ENCODE results near the gene CYLD. TPM values are rescaled to one million over a fixed set of nuclear protein-coding genes. Genes with fewer than 3 reads are reported as not detected.
A peak's percentile ranks its signal among the peaks of the same experiment; 100 is the strongest.

CYLD gene
- 62.8 TPM for polyA plus RNA-seq (2012; ENCODE audit: missing spikeins)

DNA sequence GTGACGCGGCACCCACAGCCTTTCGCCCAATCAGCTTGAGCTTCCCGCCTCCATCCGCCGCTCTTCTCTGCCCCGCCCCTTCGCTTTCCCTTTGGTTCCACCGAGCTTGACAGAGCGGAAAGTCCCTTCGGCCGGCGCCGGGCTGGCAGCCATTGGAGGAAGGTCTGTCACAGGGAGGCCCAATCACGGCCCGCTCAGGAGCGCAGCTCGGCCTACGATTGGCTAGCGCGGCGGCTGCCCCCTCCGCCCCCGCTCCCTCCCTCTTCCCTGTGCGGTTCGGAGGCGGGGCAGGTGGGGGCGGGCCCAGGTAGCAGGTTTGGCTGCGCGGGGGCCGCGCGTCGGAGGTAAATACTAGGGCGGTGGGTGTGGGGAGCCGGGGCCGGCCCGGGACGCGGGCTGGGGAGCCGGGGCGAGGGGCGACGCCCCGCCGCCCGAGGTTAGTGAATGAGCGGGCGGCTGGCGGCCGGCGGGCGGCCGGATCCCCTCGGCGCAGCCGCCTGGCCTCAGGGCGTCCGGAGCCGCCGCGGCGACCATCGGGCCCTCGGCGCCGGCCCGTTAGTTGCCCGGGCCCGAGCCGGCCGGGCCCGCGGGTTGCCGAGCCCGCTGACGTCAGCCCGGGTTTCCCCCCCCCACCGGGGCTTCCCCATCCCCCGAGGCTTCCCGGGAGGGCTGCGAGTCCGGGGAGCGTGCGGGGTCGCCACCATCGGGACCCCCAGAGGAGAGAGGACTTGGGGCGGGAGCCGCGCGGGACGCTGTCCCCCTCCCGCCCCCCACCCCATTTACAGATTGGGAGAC, at the start of gene CYLD:
Gene CYLD (plus strand): TSS at position 306 of the 795 bp plus-strand sequence. CDS start 7,613 bp downstream, outside the sequence.
- peak; percentile 58; the same call in 1 of the 2 replicates for TF ChIP-seq POLR2A (IDR thresholded peaks at IDR 0.05; ENCODE audit: low read depth, low read length)
- TF ChIP-seq TAF1 (IDR thresholded peaks at IDR 0.05; ENCODE audit: borderline replicate concordance, low read depth, low read length) = no peak
- TF ChIP-seq POLR2AphosphoS5 (IDR thresholded peaks at IDR 0.05; ENCODE audit: low read depth, low read length) = peak; percentile 13; the same call in 1 of the 2 replicates
- FAIRE-seq (peak; percentile 100), DNase-seq (ENCODE audit: insufficient read length) (peak; percentile 93)

- FAIRE-seq = no peak
- TF ChIP-seq TAF1 (IDR thresholded peaks at IDR 0.05; ENCODE audit: borderline replicate concordance, low read depth, low read length) = no peak
- no peak for TF ChIP-seq POLR2A (IDR thresholded peaks at IDR 0.05; ENCODE audit: low read depth, low read length)
- TF ChIP-seq POLR2AphosphoS5 (IDR thresholded peaks at IDR 0.05; ENCODE audit: low read depth, low read length) = no peak
These were observed 49.3 kb upstream of the CYLD start for GRCh38 chr16:50692644-50692998.

GRCh38 chr16:50692999-50693781, 48.7 kb upstream of the CYLD start, which contains the start of gene NOD2:
NOD2 (plus strand) TSS chr16:50693606; CDS start chr16:50699496, 5,890 bp downstream.
- TF ChIP-seq POLR2A (IDR thresholded peaks at IDR 0.05; ENCODE audit: low read depth, low read length) (peak; percentile 48; the same call in 1 of the 2 replicates), POLR2AphosphoS5 (IDR thresholded peaks at IDR 0.05; ENCODE audit: low read depth, low read length) (no peak)
- FAIRE-seq (peak; percentile 96), DNase-seq (ENCODE audit: insufficient read length) (peak; percentile 71)

More at GRCh38 chr16:50692644-50692998, 49.3 kb upstream of the CYLD start:
- DNase-seq (ENCODE audit: insufficient read length) = no peak

DNA sequence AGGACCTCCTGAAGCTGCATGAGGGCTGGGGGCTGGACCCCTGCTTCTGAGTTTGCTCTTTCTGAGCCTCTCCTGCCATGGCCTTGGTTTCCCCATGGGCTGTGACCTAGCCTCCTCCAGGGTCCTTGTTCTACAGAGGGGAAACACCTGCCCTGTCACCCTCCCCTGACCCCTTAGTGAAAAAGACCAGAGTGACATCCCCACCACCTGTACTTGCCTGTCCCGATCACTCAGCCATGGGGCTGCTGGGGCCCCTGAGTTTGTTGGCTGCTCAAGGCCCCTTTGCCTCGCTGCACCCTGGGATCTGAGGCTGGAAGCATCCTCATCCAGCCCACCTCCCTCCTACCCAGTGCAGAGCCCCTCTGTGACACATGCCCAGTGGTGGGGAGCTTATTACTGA, 47.7 kb upstream of the CYLD start:
- TF ChIP-seq POLR2A (IDR thresholded peaks at IDR 0.05; ENCODE audit: low read depth, low read length) (no peak), TAF1 (IDR thresholded peaks at IDR 0.05; ENCODE audit: borderline replicate concordance, low read depth, low read length) (no peak), POLR2AphosphoS5 (IDR thresholded peaks at IDR 0.05; ENCODE audit: low read depth, low read length) (no peak)
- FAIRE-seq = peak; percentile 14
- DNase-seq (ENCODE audit: insufficient read length) = no peak

DNA sequence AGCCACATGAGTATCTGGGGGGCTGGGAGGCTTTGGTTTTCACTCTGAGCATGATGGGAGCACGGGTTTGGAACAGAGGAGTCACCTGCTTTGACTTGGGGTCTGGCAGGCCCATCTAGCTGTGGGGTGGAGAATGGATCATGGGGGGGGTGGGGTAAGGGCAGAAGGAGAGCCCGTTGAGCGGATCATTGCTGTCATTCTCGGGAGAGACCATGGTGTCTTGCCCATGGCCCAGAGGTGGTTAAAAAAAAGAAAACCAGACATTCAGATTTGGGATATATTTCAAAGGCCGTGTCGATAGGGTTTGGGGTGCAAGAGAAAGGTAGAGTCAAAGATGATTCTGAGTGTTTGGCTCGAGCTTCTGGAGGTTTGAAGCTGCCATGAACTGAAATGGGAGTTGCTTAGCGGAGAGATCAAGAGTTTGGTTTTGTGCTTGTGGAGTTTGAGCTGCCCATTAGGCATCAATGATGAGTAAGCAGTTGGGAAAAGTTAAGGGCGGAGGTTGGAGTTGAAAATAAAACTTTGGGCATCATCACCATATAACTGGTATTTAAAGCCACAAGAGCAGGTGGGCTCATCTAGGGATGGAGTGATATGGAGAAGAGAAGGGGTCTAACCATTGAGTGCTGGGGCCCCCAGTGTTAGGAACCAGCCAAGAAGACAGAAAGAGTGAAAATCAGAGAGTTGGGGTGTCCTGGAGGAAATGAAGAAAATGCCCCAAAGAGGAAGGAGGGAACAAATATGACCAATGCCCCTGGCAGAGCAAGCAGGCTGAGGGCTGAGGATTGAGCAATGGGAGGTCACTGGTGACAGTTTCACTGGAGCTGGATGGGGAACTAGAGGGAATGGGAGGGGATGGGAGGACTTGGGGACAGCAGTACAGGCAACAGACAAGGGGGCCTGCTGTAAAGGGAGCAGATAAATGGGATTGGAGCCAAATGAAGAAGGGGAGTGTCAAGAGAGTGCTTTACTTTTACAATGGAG, 46.6 kb upstream of the CYLD start:
- no peak for TF ChIP-seq POLR2AphosphoS5 (IDR thresholded peaks at IDR 0.05; ENCODE audit: low read depth, low read length)
- TF ChIP-seq TAF1 (IDR thresholded peaks at IDR 0.05; ENCODE audit: borderline replicate concordance, low read depth, low read length) = no peak
- peak; percentile 71 for FAIRE-seq
- no peak for DNase-seq (ENCODE audit: insufficient read length)

DNA sequence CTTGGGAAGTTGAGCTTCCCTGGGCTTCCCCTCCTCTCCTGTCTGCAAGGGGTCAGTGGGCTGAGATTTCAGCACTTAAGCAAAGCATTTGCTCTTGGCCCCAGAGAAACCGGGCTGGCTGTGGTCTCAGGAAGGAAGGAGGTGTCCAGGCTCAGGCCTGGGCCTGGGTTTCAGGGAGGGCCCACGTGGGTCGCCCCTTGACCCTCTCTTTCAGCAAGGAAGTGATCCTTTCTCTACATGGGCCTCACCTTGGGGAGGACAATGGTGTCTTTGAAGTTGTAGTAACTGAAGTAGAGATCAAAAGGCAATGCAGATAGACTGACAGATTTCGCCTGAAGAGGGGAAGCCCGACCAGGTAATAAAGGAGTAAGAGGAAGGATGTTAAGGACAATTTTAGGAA, 45.8 kb upstream of the CYLD start:
- DNase-seq (ENCODE audit: insufficient read length) (no peak), FAIRE-seq (peak; percentile 24)
- no peak for TF ChIP-seq POLR2AphosphoS5 (IDR thresholded peaks at IDR 0.05; ENCODE audit: low read depth, low read length)

- DNase-seq (ENCODE audit: insufficient read length) (no peak), FAIRE-seq (peak; percentile 92)
- TF ChIP-seq POLR2A (IDR thresholded peaks at IDR 0.05; ENCODE audit: low read depth, low read length) = peak; percentile 31; the same call in 1 of the 2 replicates
- no peak for TF ChIP-seq TAF1 (IDR thresholded peaks at IDR 0.05; ENCODE audit: borderline replicate concordance, low read depth, low read length)
- TF ChIP-seq POLR2AphosphoS5 (IDR thresholded peaks at IDR 0.05; ENCODE audit: low read depth, low read length) = no peak
These were observed 45.1 kb upstream of the CYLD start for GRCh38 chr16:50696575-50697420.

- DNase-seq (ENCODE audit: insufficient read length) = no peak
- TF ChIP-seq TAF1 (IDR thresholded peaks at IDR 0.05; ENCODE audit: borderline replicate concordance, low read depth, low read length) (no peak), POLR2AphosphoS5 (IDR thresholded peaks at IDR 0.05; ENCODE audit: low read depth, low read length) (no peak), POLR2A (IDR thresholded peaks at IDR 0.05; ENCODE audit: low read depth, low read length) (no peak)
- FAIRE-seq = no peak
These were observed 44.5 kb upstream of the CYLD start for GRCh38 chr16:50697421-50697715.

GRCh38 chr16:50697881-50698767, 43.8 kb upstream of the CYLD start:
- TF ChIP-seq TAF1 (IDR thresholded peaks at IDR 0.05; ENCODE audit: borderline replicate concordance, low read depth, low read length) = 0 out of 2 replicates have a peak, but pooled peaks have one; percentile 25
- peak; percentile 48; the same call in 1 of the 2 replicates for TF ChIP-seq POLR2AphosphoS5 (IDR thresholded peaks at IDR 0.05; ENCODE audit: low read depth, low read length)
- no peak for TF ChIP-seq POLR2A (IDR thresholded peaks at IDR 0.05; ENCODE audit: low read depth, low read length)
- FAIRE-seq (peak; percentile 96), DNase-seq (ENCODE audit: insufficient read length) (no peak)
